ENCODE data around the gene ZNF593OS. TPM values are rescaled to one million over a fixed set of nuclear protein-coding genes. Genes with fewer than 3 reads are reported as not detected.

ZNF593OS gene
- not detected for total RNA-seq

DNA sequence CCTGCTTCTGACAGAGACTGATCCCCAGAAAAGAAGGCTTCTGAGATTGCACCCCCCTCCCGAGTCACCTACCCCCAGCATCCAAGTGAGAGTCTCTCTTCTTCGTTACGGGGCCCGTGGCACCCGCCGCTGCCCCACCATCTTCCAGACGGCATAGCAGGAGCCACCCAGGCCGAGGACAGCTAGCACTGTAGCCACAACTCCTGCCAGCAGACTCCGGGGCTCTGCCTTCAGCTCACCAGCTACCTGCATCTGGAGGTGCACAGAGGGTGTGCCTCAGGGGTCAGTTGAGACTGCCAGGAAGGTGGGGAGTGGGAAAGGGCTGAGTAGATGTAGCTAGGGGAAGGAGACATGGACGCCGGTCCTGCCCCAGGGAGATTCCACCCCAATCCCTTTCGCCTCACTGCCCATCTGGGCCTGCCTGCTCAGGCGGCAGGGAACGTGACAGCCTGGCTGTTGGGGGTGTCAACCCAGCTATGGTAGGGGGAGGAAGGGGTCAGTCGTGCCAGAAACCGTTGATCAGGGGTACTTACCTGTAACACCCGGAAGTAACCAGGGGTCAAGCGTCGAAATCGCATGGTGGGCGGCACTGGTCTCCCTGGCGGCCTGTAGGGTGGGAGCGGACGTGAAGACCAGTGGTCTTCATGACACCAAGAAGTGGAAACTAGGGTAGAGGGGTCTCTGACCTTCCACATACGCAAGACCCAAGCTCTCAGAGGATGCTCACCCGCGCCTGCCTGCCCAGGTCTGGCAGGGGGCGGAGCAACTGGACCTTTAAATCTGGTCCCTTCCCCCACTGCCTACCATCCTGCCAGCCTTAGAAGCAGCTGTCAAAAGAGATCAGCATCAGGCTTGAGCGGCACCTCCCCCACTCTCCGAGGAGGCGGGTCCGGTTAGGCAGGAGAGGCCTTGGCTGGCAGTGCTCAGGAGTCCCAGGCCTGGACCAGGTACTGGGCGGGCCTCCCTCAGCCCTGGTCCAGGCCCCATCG, at the start of gene ZNF593OS:
TSS of gene ZNF593OS (minus strand) at position 749 of the 989 bp plus-strand sequence. CDS start at position 578, 171 bp downstream.
- ATAC-seq (ENCODE audit: insufficient number of reproducible peaks, low FRiP score, low read depth) (no peak), DNase-seq (ENCODE audit: low spot score) (no peak)
- peak within 1 kb of the TSS; percentile 86 for H3K4me3 ChIP-seq
- TF ChIP-seq, protein P1, sequence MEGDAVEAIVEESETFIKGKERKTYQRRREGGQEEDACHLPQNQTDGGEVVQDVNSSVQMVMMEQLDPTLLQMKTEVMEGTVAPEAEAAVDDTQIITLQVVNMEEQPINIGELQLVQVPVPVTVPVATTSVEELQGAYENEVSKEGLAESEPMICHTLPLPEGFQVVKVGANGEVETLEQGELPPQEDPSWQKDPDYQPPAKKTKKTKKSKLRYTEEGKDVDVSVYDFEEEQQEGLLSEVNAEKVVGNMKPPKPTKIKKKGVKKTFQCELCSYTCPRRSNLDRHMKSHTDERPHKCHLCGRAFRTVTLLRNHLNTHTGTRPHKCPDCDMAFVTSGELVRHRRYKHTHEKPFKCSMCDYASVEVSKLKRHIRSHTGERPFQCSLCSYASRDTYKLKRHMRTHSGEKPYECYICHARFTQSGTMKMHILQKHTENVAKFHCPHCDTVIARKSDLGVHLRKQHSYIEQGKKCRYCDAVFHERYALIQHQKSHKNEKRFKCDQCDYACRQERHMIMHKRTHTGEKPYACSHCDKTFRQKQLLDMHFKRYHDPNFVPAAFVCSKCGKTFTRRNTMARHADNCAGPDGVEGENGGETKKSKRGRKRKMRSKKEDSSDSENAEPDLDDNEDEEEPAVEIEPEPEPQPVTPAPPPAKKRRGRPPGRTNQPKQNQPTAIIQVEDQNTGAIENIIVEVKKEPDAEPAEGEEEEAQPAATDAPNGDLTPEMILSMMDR (IDR thresholded peaks at IDR 0.05) = no peak
- H3K36me3 ChIP-seq = no peaks in the 10 kb centered on the region
- peaks cover 5 to 13% of the 10 kb centered on the region in 2 donors for H3K4me1 ChIP-seq (ENCODE audit: control insufficient read depth in 1 of 2, low read depth in 2 of 2)
- H3K27ac ChIP-seq = no peak within 1 kb of the TSS
- no peaks in the 10 kb centered on the region for H3K9me3 ChIP-seq
- no peaks in the 10 kb centered on the region for H3K27me3 ChIP-seq (replicated peaks; ENCODE audit: insufficient read depth)

DNA sequence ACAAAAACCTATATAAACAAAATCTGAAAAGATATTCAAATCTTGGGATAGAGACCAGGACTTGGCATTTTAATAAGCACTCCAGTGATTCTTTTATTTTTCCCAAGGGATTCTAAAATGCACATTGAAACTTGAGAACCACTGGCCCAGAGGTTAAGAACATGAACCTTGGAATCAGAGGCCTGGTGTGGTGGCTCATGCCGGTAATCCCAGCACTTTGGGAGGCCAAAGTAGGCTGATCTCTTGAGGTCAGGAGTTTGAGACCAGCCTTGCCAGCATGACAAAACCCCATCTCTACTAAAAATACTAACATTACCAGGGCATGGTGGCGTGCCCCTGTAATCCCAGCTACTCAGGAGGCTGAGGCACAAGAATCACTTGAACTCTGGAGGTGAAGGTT, 49.5 kb upstream of the ZNF593OS start:
- DNase-seq (ENCODE audit: low spot score) = no peak
- no peak for ATAC-seq (ENCODE audit: insufficient number of reproducible peaks, low FRiP score, low read depth)
- Histone ChIP-seq H3K4me1 (ENCODE audit: control insufficient read depth in 1 of 2, low read depth in 2 of 2) (peaks cover 5 to 13% of the 10 kb centered on the region in 2 donors), H3K27me3 (replicated peaks; ENCODE audit: insufficient read depth) (no peaks in the 10 kb centered on the region), H3K4me3 (no peak overlapping the region), H3K36me3 (no peaks in the 10 kb centered on the region), H3K9me3 (no peaks in the 10 kb centered on the region), H3K27ac (no peak overlapping the region)
- TF ChIP-seq, protein P1 (IDR thresholded peaks at IDR 0.05) = no peak

DNA sequence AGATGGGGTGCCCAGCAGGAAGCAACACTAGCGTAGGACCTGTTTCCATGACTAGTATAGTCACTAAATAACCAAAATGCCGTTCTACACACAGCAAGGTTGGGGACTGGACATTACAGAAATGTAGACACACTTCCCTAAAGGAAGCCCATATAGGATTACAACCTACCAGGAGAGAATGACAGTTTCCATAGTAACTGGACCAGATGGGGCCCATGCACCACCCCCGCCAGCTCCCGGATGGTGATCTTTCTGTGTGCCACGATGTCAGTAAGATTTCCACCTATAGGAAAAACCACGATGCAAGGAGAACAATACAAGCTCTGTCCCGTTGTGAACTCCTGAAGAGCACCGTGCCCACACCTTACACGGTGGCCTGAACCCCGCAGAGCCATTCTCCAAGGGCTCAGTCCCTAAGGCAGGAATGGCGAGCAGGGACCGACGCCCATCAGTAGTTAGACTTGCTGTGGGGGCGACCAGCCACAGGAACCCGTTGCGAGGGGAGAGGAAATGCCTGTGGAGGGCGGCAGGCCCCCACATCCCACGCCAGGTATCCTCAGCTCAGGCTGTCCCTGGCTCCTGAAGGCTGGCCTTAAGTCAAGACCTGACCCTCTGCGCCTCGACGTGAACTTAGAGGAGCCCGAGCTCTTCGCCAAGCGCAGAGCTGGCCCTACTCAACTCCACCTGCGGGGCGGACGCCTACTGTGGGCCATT, 48.7 kb upstream of the ZNF593OS start:
- H3K9me3 ChIP-seq = no peaks in the 10 kb centered on the region
- DNase-seq (ENCODE audit: low spot score) (no peak), ATAC-seq (ENCODE audit: insufficient number of reproducible peaks, low FRiP score, low read depth) (no peak)
- H3K4me3 ChIP-seq = no peak overlapping the region
- no peaks in the 10 kb centered on the region for H3K36me3 ChIP-seq
- peaks cover 0 to 6% of the 10 kb centered on the region in 2 donors for H3K4me1 ChIP-seq (ENCODE audit: control insufficient read depth in 1 of 2, low read depth in 2 of 2)
- H3K27me3 ChIP-seq (replicated peaks; ENCODE audit: insufficient read depth) = no peaks in the 10 kb centered on the region
- TF ChIP-seq, protein P1 (IDR thresholded peaks at IDR 0.05) = no peak
- no peak overlapping the region for H3K27ac ChIP-seq

DNA sequence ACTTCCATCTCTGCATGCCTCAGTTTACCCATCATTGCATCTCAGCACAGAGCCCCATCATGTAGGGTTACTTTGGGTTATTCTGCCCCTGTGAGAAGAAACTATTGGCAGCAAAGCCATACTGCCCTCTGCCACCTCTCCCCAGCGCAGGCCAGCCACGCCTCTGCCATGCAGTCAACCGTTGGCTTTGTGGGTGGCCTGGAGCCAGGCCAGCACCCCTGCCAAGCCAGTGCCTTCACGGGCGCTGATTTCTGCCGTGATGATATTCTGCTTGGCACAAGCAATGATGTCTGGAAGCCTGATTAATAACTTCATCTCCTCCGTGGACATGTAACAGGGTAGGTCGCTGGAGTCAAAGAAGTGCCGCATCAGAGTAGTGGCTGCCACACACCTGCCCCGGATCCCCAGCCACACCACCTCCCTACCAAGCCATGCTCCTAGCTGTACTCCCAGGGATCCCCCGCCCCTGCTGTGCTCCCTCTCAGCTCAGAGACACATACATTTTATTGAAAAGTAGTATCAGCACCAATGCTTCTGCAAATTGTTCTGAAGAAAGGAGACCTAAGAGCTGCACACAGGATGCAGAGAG, 47.4 kb upstream of the ZNF593OS start:
- ATAC-seq (ENCODE audit: insufficient number of reproducible peaks, low FRiP score, low read depth) = no peak
- no peaks in the 10 kb centered on the region for H3K27me3 ChIP-seq (replicated peaks; ENCODE audit: insufficient read depth)
- no peak overlapping the region for H3K4me3 ChIP-seq
- TF ChIP-seq, protein P1 (IDR thresholded peaks at IDR 0.05) = no peak
- H3K27ac ChIP-seq = no peak overlapping the region
- no peaks in the 10 kb centered on the region for H3K9me3 ChIP-seq
- H3K4me1 ChIP-seq (ENCODE audit: control insufficient read depth in 1 of 2, low read depth in 2 of 2) = no peaks in the 10 kb centered on the region
- DNase-seq (ENCODE audit: low spot score) = no peak
- H3K36me3 ChIP-seq = no peaks in the 10 kb centered on the region

DNA sequence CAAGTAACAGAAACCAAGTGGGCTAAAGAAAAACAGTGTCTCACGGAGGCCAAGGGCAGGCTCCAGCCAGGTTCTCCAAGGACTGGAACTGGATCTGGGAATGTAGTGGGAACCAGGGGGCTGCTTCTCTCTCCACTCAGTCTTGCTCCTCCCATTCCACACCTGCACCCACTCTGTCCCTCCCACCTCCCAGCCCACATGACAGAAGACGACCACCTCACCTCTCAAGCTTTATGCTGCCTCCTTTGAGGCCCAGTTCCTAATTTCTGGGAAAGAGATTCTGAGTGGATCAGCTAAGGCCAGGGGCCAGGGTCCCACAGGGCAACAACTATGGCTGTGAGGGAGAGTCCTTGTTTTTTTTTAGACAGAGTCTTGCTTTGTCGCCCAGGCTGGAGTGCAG, 43.6 kb upstream of the ZNF593OS start:
- Histone ChIP-seq H3K27me3 (replicated peaks; ENCODE audit: insufficient read depth) (no peaks in the 10 kb centered on the region), H3K36me3 (no peaks in the 10 kb centered on the region), H3K27ac (no peak overlapping the region), H3K9me3 (no peaks in the 10 kb centered on the region), H3K4me3 (no peak overlapping the region), H3K4me1 (ENCODE audit: control insufficient read depth in 1 of 2, low read depth in 2 of 2) (no peaks in the 10 kb centered on the region)
- ATAC-seq (ENCODE audit: insufficient number of reproducible peaks, low FRiP score, low read depth) (no peak), DNase-seq (ENCODE audit: low spot score) (no peak)
- TF ChIP-seq, protein P1 (IDR thresholded peaks at IDR 0.05) = no peak
